GM21576 (cell line): ENCODE results near the gene GDF10.

Experiments used
- ATAC-seq: cut with Tn5 transposase; IDR thresholded peaks from one replicate; pipeline ENCODE4 v1.9.1; 2021; ENCODE audit warnings: mild to moderate bottlenecking, moderate library complexity; ENCODE audit not compliant: unreplicated experiment

The GDF10 gene

GRCh38 chr10:47331491-47331890 is 31.5 kb downstream of the GDF10 start:
- ATAC-seq, result no peak

- ATAC-seq, result no peak
Measured at GRCh38 chr10:47331954-47332353, 32.0 kb downstream of the GDF10 start.

GRCh38 chr10:47332371-47332770 is 32.4 kb downstream of the GDF10 start:
- ATAC-seq, result no peak

DNA sequence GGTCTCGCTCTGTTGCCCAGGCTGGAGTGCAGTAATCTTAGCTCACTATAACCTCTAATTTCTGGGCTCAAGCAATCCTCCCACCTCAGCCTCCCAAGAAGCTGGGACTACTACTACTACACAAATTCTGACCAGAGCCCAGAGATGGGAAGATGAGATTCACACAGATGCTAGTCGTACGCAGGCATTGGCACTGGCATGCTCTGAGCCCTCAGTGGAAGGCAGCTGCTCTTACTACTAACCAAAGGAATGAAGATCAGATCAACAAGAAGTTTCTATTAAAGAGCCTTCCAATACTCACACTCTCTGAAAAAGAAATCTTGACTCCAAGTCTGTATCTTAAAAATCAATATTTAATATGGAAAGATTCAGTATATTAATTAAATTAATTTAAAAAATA is 32.9 kb downstream of the GDF10 start:
- ATAC-seq, result no peak

DNA sequence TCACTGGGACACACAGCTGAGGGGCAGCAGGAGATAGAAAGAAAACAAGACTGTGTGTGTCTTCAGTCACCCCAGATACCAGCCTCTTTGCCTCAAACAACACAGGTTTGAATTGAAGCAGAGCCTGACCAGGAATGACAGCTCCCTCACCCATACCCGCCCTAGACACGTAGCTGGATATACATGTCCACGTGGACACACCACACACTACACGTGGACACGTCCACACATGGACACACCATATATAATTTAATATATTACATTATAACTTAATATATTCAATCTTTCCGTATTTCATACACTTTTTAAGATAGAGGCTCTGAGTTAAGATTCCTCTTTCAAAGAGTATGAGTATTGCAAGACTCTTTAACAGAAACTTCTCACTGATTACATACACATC is 33.5 kb downstream of the GDF10 start:
- ATAC-seq, result no peak

- ATAC-seq, result no peak
Measured at GRCh38 chr10:47334466-47335295, 34.7 kb downstream of the GDF10 start.

GRCh38 chr10:47335906-47336305 is 35.9 kb downstream of the GDF10 start:
- ATAC-seq, result no peak

- ATAC-seq, result no peak
Measured at GRCh38 chr10:47336387-47337134, 36.6 kb downstream of the GDF10 start.

DNA sequence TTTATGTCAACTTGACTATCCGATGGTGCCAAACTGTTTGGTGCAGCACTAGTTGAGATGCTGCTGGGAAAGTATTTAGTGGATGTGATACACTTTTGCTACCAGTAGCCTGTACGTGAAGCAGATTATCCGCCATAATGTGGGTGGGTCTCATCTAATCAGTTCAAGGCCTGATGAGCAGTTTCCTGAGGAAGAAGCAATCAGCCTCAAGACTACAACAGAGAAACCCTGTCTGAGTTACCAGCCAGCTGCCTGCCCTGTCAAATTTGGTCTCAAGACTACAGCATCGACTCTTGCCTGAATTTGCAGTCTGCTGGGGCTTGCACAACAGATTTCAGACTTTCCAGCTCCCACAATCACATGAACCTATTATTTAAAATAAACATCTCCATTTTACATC is 37.3 kb downstream of the GDF10 start:
- no peak for ATAC-seq

DNA sequence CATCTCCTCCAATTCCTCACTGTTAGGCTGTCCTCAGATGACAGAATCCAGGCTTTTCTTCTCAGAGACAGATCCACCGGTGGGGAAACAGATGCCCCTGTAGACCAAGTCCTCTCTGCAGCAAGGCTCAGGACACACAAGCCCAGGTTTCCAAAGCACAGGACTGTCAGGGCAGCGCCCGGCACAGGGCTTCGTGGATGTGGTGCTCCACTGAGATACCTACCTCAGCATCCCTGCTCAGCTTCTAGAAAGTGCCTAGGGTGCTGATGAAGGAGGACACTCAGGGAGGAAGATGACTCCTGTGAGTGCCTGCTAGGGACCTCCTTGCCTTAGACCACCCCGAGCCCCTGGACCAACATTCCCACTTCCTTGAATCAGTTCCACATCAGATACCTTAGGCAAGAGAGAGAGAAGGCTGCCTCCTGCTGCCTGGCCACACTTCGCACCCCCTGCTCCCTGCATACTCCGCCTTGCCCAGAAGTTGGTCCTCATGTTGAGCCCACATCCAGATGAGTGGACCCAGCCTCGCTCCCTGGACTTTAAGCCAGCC is 39.3 kb downstream of the GDF10 start:
- ATAC-seq, result no peak

DNA sequence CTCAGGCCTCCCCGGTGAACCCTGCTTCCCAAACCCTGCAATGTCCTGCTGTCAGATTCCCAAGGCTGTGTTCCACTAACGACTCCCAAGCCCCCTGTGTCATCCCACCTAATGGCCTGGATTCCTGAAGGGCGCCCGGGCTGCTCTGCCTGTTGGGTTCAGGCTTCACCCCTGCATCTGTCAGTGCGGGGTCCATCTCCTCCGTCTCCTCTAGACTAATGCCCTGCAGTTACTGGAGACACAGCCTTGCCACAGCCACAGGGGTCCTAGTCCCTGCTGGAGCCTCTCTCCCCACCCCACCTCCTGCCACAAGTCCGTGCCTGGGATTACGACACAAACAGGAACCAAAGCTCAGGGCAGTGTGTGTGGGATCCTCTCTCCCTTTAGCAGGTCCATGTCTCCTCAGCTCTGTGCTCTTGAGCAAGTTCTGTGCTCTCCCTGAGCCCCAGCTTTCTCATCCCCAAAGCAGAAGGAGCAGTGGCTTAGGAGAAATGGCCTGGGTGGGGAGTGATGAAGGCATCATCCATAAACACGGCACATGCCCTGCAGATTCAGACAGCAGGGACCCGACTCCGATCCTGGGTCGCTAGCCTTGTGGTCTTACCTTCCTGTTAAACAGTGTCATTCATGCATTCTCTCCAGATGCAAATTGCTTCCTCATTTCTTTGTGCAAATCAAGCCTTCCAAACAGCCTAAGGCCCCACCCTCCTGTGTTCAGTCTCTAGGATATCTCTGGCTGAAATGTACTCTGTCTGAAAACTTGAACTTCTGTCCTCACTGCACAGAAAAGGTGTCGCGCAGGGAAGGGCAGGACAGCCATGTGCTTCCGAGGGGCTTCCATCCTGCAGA is 40.0 kb downstream of the GDF10 start:
- no peak for ATAC-seq

DNA sequence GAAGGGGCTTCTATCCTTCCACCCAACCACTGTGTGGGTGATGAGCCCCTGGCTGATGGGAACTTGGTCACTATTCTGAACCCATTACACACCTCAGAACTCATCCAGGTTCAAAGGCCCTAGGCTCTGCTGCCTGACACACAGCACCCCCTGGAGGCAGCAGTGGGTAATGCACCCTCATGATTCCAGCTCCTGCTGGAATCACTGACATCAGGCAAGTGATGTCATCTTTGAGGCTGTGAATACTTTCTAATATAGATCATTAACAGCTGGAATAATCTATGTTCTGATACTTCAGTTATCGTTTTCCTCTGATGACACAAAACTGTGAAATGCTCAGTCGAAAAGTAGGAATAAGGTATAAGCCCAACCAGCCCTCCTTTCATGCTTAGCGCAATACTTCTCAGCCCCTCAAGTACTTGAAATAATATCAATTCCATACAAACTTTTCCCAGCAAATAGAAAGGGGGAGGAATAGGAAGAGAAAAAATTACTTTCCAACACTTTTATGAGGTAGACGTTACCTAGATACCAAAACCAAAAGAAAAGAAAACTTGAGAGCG is 40.7 kb downstream of the GDF10 start:
- ATAC-seq, result no peak

DNA sequence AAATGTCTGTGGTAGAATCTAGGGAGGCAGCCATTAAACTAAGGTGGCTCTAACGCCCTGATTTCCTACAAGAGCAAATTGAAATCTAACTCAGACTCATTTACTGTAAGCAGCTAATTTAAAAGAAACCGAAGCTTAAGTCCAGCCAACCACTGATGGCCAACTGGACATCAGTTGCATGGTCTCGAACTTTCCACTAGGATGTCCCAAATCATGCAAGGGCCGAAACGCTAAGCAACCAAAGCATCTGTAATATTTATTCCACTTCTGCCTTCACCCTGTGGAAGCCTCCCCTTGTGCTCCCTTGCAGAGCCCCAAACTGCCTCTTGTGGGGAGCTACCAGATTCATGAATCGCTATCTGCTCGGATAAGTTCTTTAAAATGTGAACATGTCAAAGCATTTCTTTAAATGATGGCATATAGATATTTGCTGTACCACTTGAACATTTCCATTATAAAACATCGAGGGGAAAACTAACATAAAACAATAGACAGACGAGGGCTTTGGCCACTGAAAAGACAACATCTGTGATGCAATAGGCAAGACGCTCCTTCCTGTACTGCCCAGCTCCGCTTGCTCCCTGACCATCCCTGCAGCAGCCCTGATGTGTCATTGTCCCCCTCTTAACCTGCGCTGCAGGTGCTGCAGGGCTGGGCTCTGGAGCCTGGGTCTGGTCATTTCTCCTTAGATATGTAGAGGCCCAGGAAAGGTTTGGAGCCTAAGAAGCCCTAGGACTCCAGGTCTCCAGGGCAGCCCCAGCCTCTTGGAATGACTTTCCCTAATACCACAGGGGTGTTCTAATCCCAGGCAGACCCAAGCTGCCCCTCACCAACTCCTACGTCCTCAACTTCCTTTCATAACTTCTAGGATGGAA is 45.2 kb downstream of the GDF10 start:
- no peak for ATAC-seq

GRCh38 chr10:47346581-47347302 is 46.7 kb downstream of the GDF10 start:
- no peak for ATAC-seq

- no peak for ATAC-seq
Measured at GRCh38 chr10:47347303-47347675, 47.3 kb downstream of the GDF10 start.

GRCh38 chr10:47348138-47348651 is 48.2 kb downstream of the GDF10 start, which contains the start of gene RBP3:
TSS of gene RBP3 (plus strand) at chr10:47348363. CDS start at chr10:47348485, 122 bp downstream.
- ATAC-seq, result no peak

DNA sequence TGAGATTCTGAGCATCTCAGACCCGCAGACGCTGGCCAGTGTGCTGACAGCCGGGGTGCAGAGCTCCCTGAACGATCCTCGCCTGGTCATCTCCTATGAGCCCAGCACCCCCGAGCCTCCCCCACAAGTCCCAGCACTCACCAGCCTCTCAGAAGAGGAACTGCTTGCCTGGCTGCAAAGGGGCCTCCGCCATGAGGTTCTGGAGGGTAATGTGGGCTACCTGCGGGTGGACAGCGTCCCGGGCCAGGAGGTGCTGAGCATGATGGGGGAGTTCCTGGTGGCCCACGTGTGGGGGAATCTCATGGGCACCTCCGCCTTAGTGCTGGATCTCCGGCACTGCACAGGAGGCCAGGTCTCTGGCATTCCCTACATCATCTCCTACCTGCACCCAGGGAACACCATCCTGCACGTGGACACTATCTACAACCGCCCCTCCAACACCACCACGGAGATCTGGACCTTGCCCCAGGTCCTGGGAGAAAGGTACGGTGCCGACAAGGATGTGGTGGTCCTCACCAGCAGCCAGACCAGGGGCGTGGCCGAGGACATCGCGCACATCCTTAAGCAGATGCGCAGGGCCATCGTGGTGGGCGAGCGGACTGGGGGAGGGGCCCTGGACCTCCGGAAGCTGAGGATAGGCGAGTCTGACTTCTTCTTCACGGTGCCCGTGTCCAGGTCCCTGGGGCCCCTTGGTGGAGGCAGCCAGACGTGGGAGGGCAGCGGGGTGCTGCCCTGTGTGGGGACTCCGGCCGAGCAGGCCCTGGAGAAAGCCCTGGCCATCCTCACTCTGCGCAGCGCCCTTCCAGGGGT is 48.9 kb downstream of the GDF10 start:
- ATAC-seq, result no peak

- no peak for ATAC-seq
Measured at GRCh38 chr10:47349516-47349915, 49.5 kb downstream of the GDF10 start.
